ENCODE results near the gene KLHDC7A. TPM values are rescaled to one million over a fixed set of nuclear protein-coding genes. Genes with fewer than 3 reads are reported as not detected.

KLHDC7A gene
- total RNA-seq, 1 experiment from 2014 or later: not detected

DNA sequence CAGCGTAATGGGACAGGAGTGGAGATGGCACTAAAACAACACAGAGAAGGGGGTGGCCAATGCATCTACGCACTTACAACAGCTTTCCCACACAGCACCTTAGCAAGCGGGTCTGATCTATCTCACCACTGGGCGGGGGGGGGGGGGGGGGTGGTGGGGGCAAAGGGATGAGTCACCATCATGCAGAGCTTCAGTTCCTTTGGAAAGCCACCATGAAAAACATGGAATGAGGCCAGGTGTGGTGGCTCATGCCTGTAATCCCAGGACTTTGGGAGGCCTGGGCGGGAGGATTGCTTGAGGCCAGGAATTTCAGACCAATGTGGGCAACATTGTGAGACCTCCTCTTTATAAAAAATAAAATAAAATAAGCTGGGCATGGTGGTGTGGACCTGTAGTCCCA lies 47.2 kb downstream of the KLHDC7A start:
- BruUV-seq (replicated peaks): no TSS peak
- H3K9me3 ChIP-seq (ENCODE audit: low read length): no peaks in the 10 kb centered on the region
- TF ChIP-seq EZH2 (IDR thresholded peaks at IDR 0.05; ENCODE audit: low read length, unreplicated experiment) (no peak), EZH2phosphoT487 (IDR thresholded peaks at IDR 0.05; ENCODE audit: borderline replicate concordance, low read length) (no peak)
- TF ChIP-seq, protein P1, sequence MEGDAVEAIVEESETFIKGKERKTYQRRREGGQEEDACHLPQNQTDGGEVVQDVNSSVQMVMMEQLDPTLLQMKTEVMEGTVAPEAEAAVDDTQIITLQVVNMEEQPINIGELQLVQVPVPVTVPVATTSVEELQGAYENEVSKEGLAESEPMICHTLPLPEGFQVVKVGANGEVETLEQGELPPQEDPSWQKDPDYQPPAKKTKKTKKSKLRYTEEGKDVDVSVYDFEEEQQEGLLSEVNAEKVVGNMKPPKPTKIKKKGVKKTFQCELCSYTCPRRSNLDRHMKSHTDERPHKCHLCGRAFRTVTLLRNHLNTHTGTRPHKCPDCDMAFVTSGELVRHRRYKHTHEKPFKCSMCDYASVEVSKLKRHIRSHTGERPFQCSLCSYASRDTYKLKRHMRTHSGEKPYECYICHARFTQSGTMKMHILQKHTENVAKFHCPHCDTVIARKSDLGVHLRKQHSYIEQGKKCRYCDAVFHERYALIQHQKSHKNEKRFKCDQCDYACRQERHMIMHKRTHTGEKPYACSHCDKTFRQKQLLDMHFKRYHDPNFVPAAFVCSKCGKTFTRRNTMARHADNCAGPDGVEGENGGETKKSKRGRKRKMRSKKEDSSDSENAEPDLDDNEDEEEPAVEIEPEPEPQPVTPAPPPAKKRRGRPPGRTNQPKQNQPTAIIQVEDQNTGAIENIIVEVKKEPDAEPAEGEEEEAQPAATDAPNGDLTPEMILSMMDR (conservative IDR thresholded peaks at IDR 0.05; ENCODE audit: low read depth, low read length): no peak
- no peak overlapping the region for H3K9ac ChIP-seq (ENCODE audit: low read length)
- POLR2A ChIA-PET (ENCODE audit: unreplicated experiment): no interaction called here
- H2AFZ ChIP-seq (ENCODE audit: low read length): no peak overlapping the region
- H4K20me1 ChIP-seq (ENCODE audit: low read length): no peaks in the 10 kb centered on the region
- no peak overlapping the region for H3K4me3 ChIP-seq (ENCODE audit: low read length)
- H3F3A ChIP-seq (ENCODE audit: low read length, unreplicated experiment): no peaks in the 10 kb centered on the region
- H3K27ac ChIP-seq (ENCODE audit: low read length): no peak overlapping the region
- no peaks in the 10 kb centered on the region for H3K79me2 ChIP-seq (ENCODE audit: low read length)
- H3K4me1 ChIP-seq (ENCODE audit: insufficient read depth, low read length): no peaks in the 10 kb centered on the region
- no peak overlapping the region for H3K4me2 ChIP-seq (ENCODE audit: low read length)
- no peaks in the 10 kb centered on the region for H3K36me3 ChIP-seq (ENCODE audit: low read depth, low read length)
- DNase-seq (no peak), ATAC-seq (no peak)
- CTCF ChIA-PET: no interaction called here
- no peaks in the 10 kb centered on the region for H3K9me2 ChIP-seq (replicated peaks; ENCODE audit: low read length)
- intact Hi-C loops (cut with micrococcal nuclease): no loop called here
- H3K27me3 ChIP-seq (ENCODE audit: low read length): peaks cover 17% of the 10 kb centered on the region

DNA sequence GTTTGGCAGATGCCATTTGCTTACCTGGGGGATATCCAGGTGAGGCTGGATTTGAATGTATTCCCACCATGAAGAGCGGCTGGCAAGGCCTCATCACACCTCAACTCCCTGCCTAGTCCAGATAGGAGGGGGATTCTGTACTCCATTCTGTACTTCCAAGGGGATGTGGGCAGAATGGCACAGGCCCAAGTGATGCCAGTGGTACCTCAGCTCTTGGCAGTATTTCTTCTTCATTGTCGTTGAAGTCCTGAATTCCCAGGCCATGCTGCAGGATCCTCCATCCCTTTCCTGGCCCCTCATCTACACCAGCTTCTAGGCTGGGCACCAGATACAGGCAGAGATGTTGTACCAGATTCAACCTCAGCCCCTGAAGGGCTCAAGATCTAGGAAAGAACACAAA lies 47.9 kb downstream of the KLHDC7A start:
- H3K9me3 ChIP-seq (ENCODE audit: low read length): no peaks in the 10 kb centered on the region
- H3K27ac ChIP-seq (ENCODE audit: low read length): no peak overlapping the region
- no peaks in the 10 kb centered on the region for H3K36me3 ChIP-seq (ENCODE audit: low read depth, low read length)
- ATAC-seq: no peak
- H4K20me1 ChIP-seq (ENCODE audit: low read length): no peaks in the 10 kb centered on the region
- no peaks in the 10 kb centered on the region for H3K9me2 ChIP-seq (replicated peaks; ENCODE audit: low read length)
- no peaks in the 10 kb centered on the region for H3K79me2 ChIP-seq (ENCODE audit: low read length)
- no peak for DNase-seq
- H3K9ac ChIP-seq (ENCODE audit: low read length): no peak overlapping the region
- H3F3A ChIP-seq (ENCODE audit: low read length, unreplicated experiment): no peaks in the 10 kb centered on the region
- intact Hi-C loops (cut with micrococcal nuclease): no loop called here
- peaks cover 24% of the 10 kb centered on the region for H3K27me3 ChIP-seq (ENCODE audit: low read length)
- H3K4me3 ChIP-seq (ENCODE audit: low read length): no peak overlapping the region
- CTCF ChIA-PET: no interaction called here
- no peaks in the 10 kb centered on the region for H3K4me1 ChIP-seq (ENCODE audit: insufficient read depth, low read length)
- BruUV-seq (replicated peaks): no TSS peak
- no peak for TF ChIP-seq EZH2phosphoT487 (IDR thresholded peaks at IDR 0.05; ENCODE audit: borderline replicate concordance, low read length)
- no peak for TF ChIP-seq EZH2 (IDR thresholded peaks at IDR 0.05; ENCODE audit: low read length, unreplicated experiment)
- TF ChIP-seq, protein P1 (conservative IDR thresholded peaks at IDR 0.05; ENCODE audit: low read depth, low read length): no peak
- no peak overlapping the region for H2AFZ ChIP-seq (ENCODE audit: low read length)
- POLR2A ChIA-PET (ENCODE audit: unreplicated experiment): no interaction called here
- H3K4me2 ChIP-seq (ENCODE audit: low read length): no peak overlapping the region

DNA sequence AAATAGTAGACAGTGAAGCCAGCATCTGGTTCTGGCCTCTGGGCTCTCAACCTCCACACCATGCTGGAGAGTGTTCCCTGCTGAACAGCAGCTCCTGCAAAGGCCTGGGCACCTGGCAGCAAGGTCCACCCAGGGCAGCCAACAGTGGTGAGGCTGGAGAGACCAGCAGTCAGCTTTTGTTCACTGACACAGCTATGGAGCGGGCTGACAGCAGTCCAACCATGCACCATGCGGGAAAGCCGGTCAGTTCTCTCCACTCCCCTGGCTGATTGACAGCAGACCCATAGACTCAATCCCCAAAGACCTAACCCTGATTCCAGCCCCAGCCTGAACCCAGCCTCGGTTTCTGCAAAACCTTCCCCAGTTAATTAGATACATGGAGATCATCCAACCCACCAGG lies 49.0 kb downstream of the KLHDC7A start:
- no peak overlapping the region for H3K4me3 ChIP-seq (ENCODE audit: low read length)
- no peak overlapping the region for H3K9ac ChIP-seq (ENCODE audit: low read length)
- intact Hi-C loops (cut with micrococcal nuclease): no loop called here
- no peak overlapping the region for H3K27ac ChIP-seq (ENCODE audit: low read length)
- H3K4me2 ChIP-seq (ENCODE audit: low read length): no peak overlapping the region
- peaks cover 31% of the 10 kb centered on the region for H3K27me3 ChIP-seq (ENCODE audit: low read length)
- no peaks in the 10 kb centered on the region for H4K20me1 ChIP-seq (ENCODE audit: low read length)
- TF ChIP-seq EZH2 (IDR thresholded peaks at IDR 0.05; ENCODE audit: low read length, unreplicated experiment): no peak
- TF ChIP-seq, protein P1 (conservative IDR thresholded peaks at IDR 0.05; ENCODE audit: low read depth, low read length): no peak
- TF ChIP-seq EZH2phosphoT487 (IDR thresholded peaks at IDR 0.05; ENCODE audit: borderline replicate concordance, low read length): no peak
- H3K4me1 ChIP-seq (ENCODE audit: insufficient read depth, low read length): no peaks in the 10 kb centered on the region
- H2AFZ ChIP-seq (ENCODE audit: low read length): no peak overlapping the region
- no peaks in the 10 kb centered on the region for H3F3A ChIP-seq (ENCODE audit: low read length, unreplicated experiment)
- ChIA-PET CTCF (no interaction called here), POLR2A (ENCODE audit: unreplicated experiment) (no interaction called here)
- no peaks in the 10 kb centered on the region for H3K9me2 ChIP-seq (replicated peaks; ENCODE audit: low read length)
- no TSS peak for BruUV-seq (replicated peaks)
- H3K36me3 ChIP-seq (ENCODE audit: low read depth, low read length): no peaks in the 10 kb centered on the region
- DNase-seq (no peak), ATAC-seq (no peak)
- no peaks in the 10 kb centered on the region for H3K9me3 ChIP-seq (ENCODE audit: low read length)
- H3K79me2 ChIP-seq (ENCODE audit: low read length): no peaks in the 10 kb centered on the region

All from PC-3 (cell line).